K562 (cell line): Measurements from ENCODE around the gene NUP210. TPM values are rescaled to one million over a fixed set of nuclear protein-coding genes. Genes with fewer than 3 reads are reported as not detected.

Experiments used
- ARHGAP35 ChIP-seq: fragments of 450-650 bp; IDR thresholded peaks from 2 replicates; pipeline ENCODE4 v1.6.1; 2018; ENCODE audit not compliant: partially characterized antibody
- BCL6 ChIP-seq: fragments of 250-450 bp; sonication (Bioruptor Pico); IDR thresholded peaks from 2 replicates; pipeline ENCODE4 v1.4.0; 2020
- CBFA2T3 ChIP-seq: fragments of 450-650 bp; IDR thresholded peaks from 2 replicates; pipeline ENCODE4 v1.6.1; 2017
- CBX1 ChIP-seq: sonication (generic); IDR thresholded peaks from 2 replicates; pipeline ENCODE4 v1.6.1; 2016; ENCODE audit warnings: antibody characterized with exemption, low read depth, mild to moderate bottlenecking
- ELF1 ChIP-seq: fragments of 200-800 bp; sonication (Bioruptor generic); IDR thresholded peaks from 2 replicates; pipeline ENCODE4 v1.6.1; 2016; ENCODE audit warnings: missing genetic modification characterization, missing compliant biosample characterization
- FOXA3 ChIP-seq, 2 experiments: fragments of 450-650 bp in 1 of 2; sonication (generic) in 1 of 2; formaldehyde crosslinking; IDR thresholded peaks in 1 of 2; conservative IDR thresholded peaks in 1 of 2; 2 replicates each; pipeline versions ENCODE4 v1.4.0 to v1.8.0; 2020 to 2022; ENCODE audit warnings: mild to moderate bottlenecking in 2 of 2, missing genetic modification reagents in 1 of 2
- HNRNPUL1 ChIP-seq: fragments of 200-400 bp; formaldehyde crosslinking; IDR thresholded peaks from 2 replicates; pipeline ENCODE4 v1.6.1; 2017; ENCODE audit warnings: low read length
- MBD2 ChIP-seq: sonication (generic); IDR thresholded peaks from 2 replicates; pipeline ENCODE4 v1.6.1; 2016; ENCODE audit warnings: low read depth, borderline replicate concordance
- NFE2 ChIP-seq: IDR thresholded peaks from 2 replicates; pipeline ENCODE4 v1.6.1; 2014; ENCODE audit warnings: antibody characterized with exemption, low read depth
- NFE2L1 ChIP-seq: fragments of 450-650 bp; IDR thresholded peaks from 2 replicates; pipeline ENCODE4 v1.6.1; 2016; ENCODE audit warnings: missing genetic modification characterization, low read depth, mild to moderate bottlenecking, missing compliant biosample characterization, moderate library complexity, borderline replicate concordance
- PYGO2 ChIP-seq: fragments of 450-650 bp; IDR thresholded peaks from 2 replicates; pipeline ENCODE4 v1.6.1; 2016; ENCODE audit warnings: mild to moderate bottlenecking, missing genetic modification characterization, moderate library complexity, missing compliant biosample characterization
- RAD21 ChIP-seq, 2 experiments: fragments of 250-450 bp in 1 of 2; fragments of 450-650 bp in 1 of 2; sonication (Bioruptor Pico) in 1 of 2; formaldehyde crosslinking in 1 of 2; IDR thresholded peaks in 1 of 2; conservative IDR thresholded peaks in 1 of 2; 2 replicates each; pipeline versions ENCODE4 v1.4.0 to v1.8.0; 2020 to 2022; ENCODE audit warnings: mild to moderate bottlenecking in 2 of 2, moderate library complexity in 1 of 2
- RBM14 ChIP-seq: fragments of 200-400 bp; formaldehyde crosslinking; IDR thresholded peaks from 2 replicates; pipeline ENCODE4 v1.6.1; 2018; ENCODE audit warnings: low read depth, mild to moderate bottlenecking, low read length, moderate library complexity, borderline replicate concordance; ENCODE audit not compliant: insufficient read depth
- SMAD4 ChIP-seq: fragments of 250-450 bp; sonication (Bioruptor Pico); conservative IDR thresholded peaks from 2 replicates; pipeline ENCODE4 v1.8.0; 2021; ENCODE audit warnings: inconsistent platforms, mild to moderate bottlenecking, moderate library complexity
- SRSF7 ChIP-seq: fragments of 200-400 bp; formaldehyde crosslinking; optimal IDR thresholded peaks from 2 replicates; pipeline ENCODE3; 2017; ENCODE audit warnings: mild to moderate bottlenecking, low read depth, low read length
- XRCC4 ChIP-seq: IDR thresholded peaks from one replicate; pipeline ENCODE4 v1.6.1; 2011; ENCODE audit not compliant: insufficient read depth, insufficient read length; ENCODE audit errors: extremely low read depth
- ZNF444 ChIP-seq: fragments of 250-450 bp; sonication (Bioruptor Pico); IDR thresholded peaks from 2 replicates; pipeline ENCODE4 v1.4.0; 2020; ENCODE audit warnings: mild to moderate bottlenecking, moderate library complexity
- ZNF511 ChIP-seq: sonication (generic); formaldehyde crosslinking; IDR thresholded peaks from 2 replicates; pipeline ENCODE4 v1.8.0; 2022; ENCODE audit warnings: mild to moderate bottlenecking, missing genetic modification reagents
- ZNF512 ChIP-seq: IDR thresholded peaks from 2 replicates; pipeline ENCODE4 v1.6.1; 2016; ENCODE audit warnings: missing genetic modification characterization, missing compliant biosample characterization
- ZNF518B ChIP-seq: fragments of 250-450 bp; sonication (Bioruptor Pico); IDR thresholded peaks from 2 replicates; pipeline ENCODE4 v1.5.0; 2021; ENCODE audit warnings: mild to moderate bottlenecking, moderate library complexity
- polyA plus RNA-seq, 8 experiments: library from polyadenylated mRNA; depleted of rRNA in 4 of 8; stranded (reverse) in 5 of 8; unstranded in 3 of 8; fragments of >200 nt; fragmentation: Nextera tagmentation in 2 of 8; fragmentation: Illumina TruSeq in 1 of 8; extraction: Ambion mirVana in 2 of 8; extraction: Trizol in 1 of 8; gene quantifications; 2 replicates each; pipeline versions ENCODE4 v1.2.1 to v1.2.3, GENCODE V29; 2011 to 2014; ENCODE audit warnings: inconsistent platforms in 1 of 8, missing spikeins in 1 of 8
- total RNA-seq, 7 experiments: library from RNA; depleted of rRNA in 6 of 7; stranded (reverse); fragments of >200 nt in 6 of 7; fragmentation: Illumina TruSeq in 2 of 7; extraction: Trizol in 2 of 7; gene quantifications; 2 replicates each; pipeline versions ENCODE4 v1.2.1 to v1.2.3, GENCODE V29; 2011 to 2021; ENCODE audit warnings: low replicate concordance in 1 of 7

The NUP210 gene
- total and polyA plus RNA-seq, 9 of the 15 experiments (the other 6 are each of a cell fraction or from before 2014, with no cell fraction given): 1.2 to 138 (median 44.0) TPM

DNA sequence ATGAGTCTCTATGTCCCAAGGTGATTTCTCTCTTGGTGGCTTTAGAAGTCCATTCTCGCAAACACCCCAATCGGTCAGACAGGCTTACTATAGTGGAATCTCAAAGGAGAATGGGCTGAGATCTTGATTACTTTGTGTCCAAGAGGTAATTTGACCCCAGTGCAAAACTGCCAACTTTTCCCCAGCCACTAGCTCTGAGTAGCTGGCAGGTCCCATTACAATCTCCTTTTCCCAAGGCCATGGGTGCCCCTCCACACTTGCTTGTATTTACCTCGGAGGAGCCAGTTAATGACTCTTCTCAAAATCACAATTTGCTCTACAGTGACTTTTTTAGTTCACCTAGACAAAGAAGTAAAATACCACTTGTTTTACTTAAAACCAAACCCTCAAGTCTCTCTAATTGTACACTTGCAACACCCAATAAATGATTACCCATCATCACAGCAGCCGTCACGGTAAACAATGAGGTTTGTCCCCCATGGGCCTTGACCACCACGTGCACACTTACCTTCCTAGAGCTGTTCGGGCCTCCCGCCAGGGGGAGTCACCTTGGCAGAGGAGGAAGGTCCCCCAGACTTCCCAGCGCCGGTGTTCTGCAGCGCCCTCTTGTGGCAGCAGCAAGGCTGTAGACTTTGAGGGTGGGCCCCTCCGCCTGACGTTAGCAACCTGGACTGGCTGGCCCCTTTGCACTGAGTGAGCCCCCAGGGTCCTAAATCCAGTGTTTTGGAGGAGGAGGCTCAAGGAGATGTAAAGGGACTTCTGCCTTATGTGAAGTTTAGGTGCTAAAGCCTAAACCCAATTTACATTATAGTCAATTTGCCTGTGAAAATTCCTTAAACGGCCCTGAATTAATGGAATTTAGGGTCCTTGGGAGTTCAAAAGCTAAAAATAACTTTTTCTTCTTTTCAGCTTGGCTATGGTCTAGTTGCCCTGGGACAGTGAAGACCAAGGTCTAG is 41.3 kb upstream of the NUP210 start (continued):
- TF ChIP-seq ZNF512 (tag) (no peak), FOXA3 (CRISPR knock-in tag; conservative IDR thresholded peaks at IDR 0.05 in 1 of 2, IDR thresholded peaks at IDR 0.05 in 1 of 2) (peak in 1 of 2 experiments; percentile 72; a peak in 2 of 4 replicates), CBX1 (0 out of 2 replicates have a peak, but pooled peaks have one; percentile 36), ZNF444 (CRISPR knock-in tag) (no peak), BCL6 (CRISPR knock-in tag) (no peak), CBFA2T3 (no peak), NFE2 (no peak), ARHGAP35 (no peak), ZNF518B (CRISPR knock-in tag) (no peak), MBD2 (no peak), ELF1 (tag) (no peak), PYGO2 (tag) (no peak), RAD21 (CRISPR knock-in tag; conservative IDR thresholded peaks at IDR 0.05 in 1 of 2, IDR thresholded peaks at IDR 0.05 in 1 of 2) (peak; percentile 79 to 91), HNRNPUL1 (no peak), NFE2L1 (tag) (no peak), RBM14 (no peak), SRSF7 (no peak), XRCC4 (no peak), SMAD4 (peak; percentile 76), ZNF511 (CRISPR knock-in tag) (peak; percentile 87)
